SU-DHL-6 (cell line): ENCODE data around the gene CADM1.

Source experiments
- H2AFZ ChIP-seq: fragments of 200-600 bp; sonication (generic); 2 replicates; pipeline ENCODE4 v1.6.1; 2014; ENCODE audit warnings: low read depth, mild to moderate bottlenecking, moderate library complexity, mixed read lengths, antibody characterized with exemption, low read length; ENCODE audit not compliant: severe bottlenecking
- H3F3A ChIP-seq: fragments of 200-600 bp; shearing (Covaris generic); 2 replicates; pipeline ENCODE4 v1.6.0; 2016; ENCODE audit warnings: antibody characterized with exemption, mild to moderate bottlenecking; ENCODE audit not compliant: insufficient read depth
- H3K27ac ChIP-seq: fragments of 200-600 bp; sonication (generic); 2 replicates; pipeline ENCODE4 v1.5.1; 2016; ENCODE audit warnings: low read depth, mild to moderate bottlenecking, low read length, moderate library complexity, mixed read lengths
- H3K27me3 ChIP-seq: fragments of 200-600 bp; sonication (generic), shearing (Covaris generic); 2 replicates; pipeline ENCODE4 v1.6.0; 2014; ENCODE audit warnings: mild to moderate bottlenecking, low read length
- H3K36me3 ChIP-seq: fragments of 200-600 bp; sonication (generic); 2 replicates; pipeline ENCODE4 v1.6.1; 2014; ENCODE audit warnings: mild to moderate bottlenecking, low read length, mixed read lengths
- H3K4me2 ChIP-seq: fragments of 300-600, 200-600 bp; shearing (Covaris generic), sonication (generic); 2 replicates; pipeline ENCODE4 v1.6.0; 2014; ENCODE audit warnings: low read length, low read depth, mild to moderate bottlenecking; ENCODE audit not compliant: poor library complexity, severe bottlenecking
- H3K4me3 ChIP-seq: fragments of 200-600 bp; sonication (generic); 2 replicates; pipeline ENCODE4 v1.5.1; 2014; ENCODE audit warnings: antibody characterized with exemption, low read length, mild to moderate bottlenecking, mixed read lengths; ENCODE audit not compliant: insufficient read depth, poor library complexity, severe bottlenecking
- H3K79me2 ChIP-seq: fragments of 200-600 bp; sonication (generic); 2 replicates; pipeline ENCODE4 v1.6.1; 2014; ENCODE audit warnings: mild to moderate bottlenecking, low read length, moderate library complexity; ENCODE audit not compliant: insufficient read depth
- H3K9ac ChIP-seq: fragments of 200-600 bp; sonication (generic); 2 replicates; pipeline ENCODE4 v1.7.0; 2014; ENCODE audit warnings: mild to moderate bottlenecking, low read length
- H3K9me2 ChIP-seq: fragments of 200-600 bp; sonication (generic); replicated peaks from 2 replicates; pipeline ENCODE4 v1.6.1; 2014; ENCODE audit warnings: low read length; ENCODE audit not compliant: insufficient read depth
- H3K9me3 ChIP-seq: fragments of 200-600 bp; sonication (generic); 2 replicates; pipeline ENCODE4 v1.6.1; 2014; ENCODE audit warnings: low read length, mixed read lengths; ENCODE audit not compliant: insufficient read depth
- H4K20me1 ChIP-seq: fragments of 200-600 bp; sonication (generic); 2 replicates; pipeline ENCODE4 v1.6.1; 2014; ENCODE audit warnings: low read depth, mild to moderate bottlenecking, antibody characterized with exemption, low read length, moderate library complexity, mixed read lengths
- EZH2phosphoT487 ChIP-seq: fragments of 200-600 bp; sonication (generic), shearing (Covaris generic); conservative IDR thresholded peaks from 2 replicates; pipeline ENCODE4 v1.6.1; 2018; ENCODE audit warnings: mild to moderate bottlenecking, antibody characterized with exemption, low read length, moderate library complexity, mixed read lengths
- TF ChIP-seq, protein P1 (sequence below): fragments of 200-600 bp; sonication (generic); IDR thresholded peaks from one replicate; pipeline ENCODE4 v1.5.1; 2017; ENCODE audit warnings: antibody characterized with exemption, mild to moderate bottlenecking, low read length, moderate library complexity; ENCODE audit not compliant: insufficient read depth, poor library complexity, severe bottlenecking

CADM1 gene

DNA sequence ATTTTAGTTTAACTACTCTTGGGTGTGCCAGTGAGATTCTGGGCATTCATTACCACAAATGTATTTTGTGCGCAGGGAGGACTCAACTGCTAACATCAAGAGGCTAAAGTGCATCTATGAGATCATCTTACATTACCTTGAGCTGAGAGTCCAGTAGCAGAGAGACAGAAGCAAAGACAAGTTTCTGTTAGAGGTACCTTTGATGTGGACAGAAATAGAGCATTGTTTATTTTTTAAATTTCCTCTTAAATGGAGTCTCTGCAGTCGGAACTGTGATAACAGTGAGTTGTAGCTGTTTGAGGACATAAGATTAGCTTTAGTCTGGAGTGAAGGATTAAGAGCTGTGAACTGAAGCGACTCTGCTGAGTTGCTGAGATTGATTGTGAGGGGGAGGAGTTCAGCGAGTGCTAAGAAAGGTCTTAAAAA is 297.0 kb downstream of the CADM1 start:
- Histone ChIP-seq H3K4me2 (no peak overlapping the region), H2AFZ (no peak overlapping the region), H3K36me3 (no peaks in the 10 kb centered on the region), H3K9me2 (no peaks in the 10 kb centered on the region), H3F3A (no peaks in the 10 kb centered on the region), H3K27ac (no peak overlapping the region), H3K27me3 (no peaks in the 10 kb centered on the region), H4K20me1 (no peaks in the 10 kb centered on the region), H3K9me3 (no peaks in the 10 kb centered on the region), H3K79me2 (no peaks in the 10 kb centered on the region), H3K4me3 (no peak overlapping the region), H3K9ac (no peak overlapping the region)
- TF ChIP-seq, protein P1, sequence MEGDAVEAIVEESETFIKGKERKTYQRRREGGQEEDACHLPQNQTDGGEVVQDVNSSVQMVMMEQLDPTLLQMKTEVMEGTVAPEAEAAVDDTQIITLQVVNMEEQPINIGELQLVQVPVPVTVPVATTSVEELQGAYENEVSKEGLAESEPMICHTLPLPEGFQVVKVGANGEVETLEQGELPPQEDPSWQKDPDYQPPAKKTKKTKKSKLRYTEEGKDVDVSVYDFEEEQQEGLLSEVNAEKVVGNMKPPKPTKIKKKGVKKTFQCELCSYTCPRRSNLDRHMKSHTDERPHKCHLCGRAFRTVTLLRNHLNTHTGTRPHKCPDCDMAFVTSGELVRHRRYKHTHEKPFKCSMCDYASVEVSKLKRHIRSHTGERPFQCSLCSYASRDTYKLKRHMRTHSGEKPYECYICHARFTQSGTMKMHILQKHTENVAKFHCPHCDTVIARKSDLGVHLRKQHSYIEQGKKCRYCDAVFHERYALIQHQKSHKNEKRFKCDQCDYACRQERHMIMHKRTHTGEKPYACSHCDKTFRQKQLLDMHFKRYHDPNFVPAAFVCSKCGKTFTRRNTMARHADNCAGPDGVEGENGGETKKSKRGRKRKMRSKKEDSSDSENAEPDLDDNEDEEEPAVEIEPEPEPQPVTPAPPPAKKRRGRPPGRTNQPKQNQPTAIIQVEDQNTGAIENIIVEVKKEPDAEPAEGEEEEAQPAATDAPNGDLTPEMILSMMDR: no peak
- TF ChIP-seq EZH2phosphoT487: no peak

DNA sequence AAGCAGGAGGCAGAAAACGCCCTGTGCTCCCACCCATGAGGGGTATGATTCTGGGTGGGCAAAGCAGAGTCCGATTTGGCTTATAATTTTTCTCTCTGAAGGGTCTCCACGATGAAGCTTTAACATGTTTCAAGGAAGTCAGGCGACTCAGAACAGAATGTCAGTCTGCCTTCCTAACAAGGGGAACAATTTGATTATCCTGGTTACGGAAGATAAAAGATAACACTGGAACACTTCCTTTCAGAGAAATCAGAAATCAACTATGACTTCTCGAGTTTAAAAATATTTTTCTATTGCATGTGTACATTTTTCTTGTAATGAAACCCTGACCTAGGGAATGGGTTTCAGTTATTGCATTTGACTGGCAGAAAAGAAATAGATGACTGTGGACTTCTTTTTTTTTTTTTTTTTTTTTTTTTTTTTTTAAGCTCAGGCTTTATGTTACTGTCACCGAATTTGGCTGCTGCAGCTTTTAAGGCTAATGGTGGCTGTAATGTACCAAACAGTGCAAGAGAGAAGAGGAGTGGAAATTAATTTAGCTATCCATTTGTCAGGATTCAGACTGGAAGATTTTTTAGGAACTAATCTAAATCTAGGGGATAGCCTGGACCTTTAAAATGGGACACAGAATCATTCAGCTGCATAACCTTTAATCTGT is 297.7 kb downstream of the CADM1 start:
- H3K27ac ChIP-seq: no peak overlapping the region

DNA sequence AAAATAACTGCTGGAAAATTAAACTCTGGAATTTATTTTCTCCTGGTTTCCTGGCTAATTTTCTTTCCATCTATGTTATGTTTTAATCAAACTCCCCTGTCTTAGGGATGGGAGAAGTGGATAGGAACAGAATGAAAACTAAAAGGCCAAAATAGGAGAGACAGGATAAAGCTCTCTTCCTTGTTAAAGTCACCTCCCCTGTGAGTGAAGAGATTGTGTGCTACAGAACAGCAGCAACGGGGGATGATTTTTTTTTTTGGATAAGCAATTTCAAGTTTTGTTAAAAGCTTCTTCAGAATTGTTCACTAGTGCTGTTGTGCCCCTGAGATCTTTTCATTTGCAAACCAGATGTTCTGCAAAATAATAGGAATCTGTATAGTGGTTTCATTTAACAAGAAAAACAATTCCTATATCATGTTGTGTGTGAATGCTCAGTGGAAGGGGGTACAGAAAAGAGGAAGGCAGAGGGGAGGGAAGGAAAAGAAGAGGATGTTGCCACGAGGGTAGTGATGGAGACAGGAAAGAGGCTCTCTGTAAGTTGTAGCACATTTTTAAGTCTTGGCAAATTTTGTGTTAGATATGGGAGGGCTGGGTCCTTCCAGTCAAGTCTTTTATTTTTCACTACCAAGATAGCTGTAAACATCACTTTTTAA is 301.2 kb downstream of the CADM1 start:
- no peaks in the 10 kb centered on the region for H3K79me2 ChIP-seq
- TF ChIP-seq, protein P1: no peak
- no peak for TF ChIP-seq EZH2phosphoT487

More for the DNA sequence above, 297.7 kb downstream of the CADM1 start:
- H3K9ac ChIP-seq: no peak overlapping the region
- H4K20me1 ChIP-seq: no peaks in the 10 kb centered on the region
- no peaks in the 10 kb centered on the region for H3K79me2 ChIP-seq
- H3K4me2 ChIP-seq: no peak overlapping the region
- TF ChIP-seq, protein P1: no peak
- no peak for TF ChIP-seq EZH2phosphoT487
- H2AFZ ChIP-seq: no peak overlapping the region
- H3K4me3 ChIP-seq: no peak overlapping the region
- H3F3A ChIP-seq: no peaks in the 10 kb centered on the region
- no peaks in the 10 kb centered on the region for H3K27me3 ChIP-seq
- H3K9me2 ChIP-seq: no peaks in the 10 kb centered on the region
- no peaks in the 10 kb centered on the region for H3K36me3 ChIP-seq
- H3K9me3 ChIP-seq: no peaks in the 10 kb centered on the region

More for the DNA sequence above, 301.2 kb downstream of the CADM1 start:
- Histone ChIP-seq H3K9me2 (no peaks in the 10 kb centered on the region), H3F3A (no peaks in the 10 kb centered on the region), H4K20me1 (no peaks in the 10 kb centered on the region), H3K27me3 (no peaks in the 10 kb centered on the region), H3K27ac (no peak overlapping the region), H3K4me3 (no peak overlapping the region), H3K9me3 (no peaks in the 10 kb centered on the region), H3K4me2 (no peak overlapping the region), H3K9ac (no peak overlapping the region), H3K36me3 (no peaks in the 10 kb centered on the region), H2AFZ (no peak overlapping the region)
